OCI-LY7 (cell line): Measurements from ENCODE around the gene HDAC9.

ENCODE experiments used
- EZH2phosphoT487 ChIP-seq: fragments of 200-600 bp; sonication (generic); IDR thresholded peaks from 2 replicates; pipeline ENCODE4 v1.6.1; 2018; ENCODE audit warnings: low read depth, borderline replicate concordance, mild to moderate bottlenecking, mixed run types, antibody characterized with exemption, low read length, moderate library complexity, mixed read lengths
- TF ChIP-seq, protein P1 (sequence below): fragments of 200-600 bp; sonication (generic); conservative IDR thresholded peaks from 2 replicates; pipeline ENCODE4 v1.5.1; 2014; ENCODE audit warnings: mild to moderate bottlenecking, antibody characterized with exemption, low read length, moderate library complexity, mixed read lengths

DNA sequence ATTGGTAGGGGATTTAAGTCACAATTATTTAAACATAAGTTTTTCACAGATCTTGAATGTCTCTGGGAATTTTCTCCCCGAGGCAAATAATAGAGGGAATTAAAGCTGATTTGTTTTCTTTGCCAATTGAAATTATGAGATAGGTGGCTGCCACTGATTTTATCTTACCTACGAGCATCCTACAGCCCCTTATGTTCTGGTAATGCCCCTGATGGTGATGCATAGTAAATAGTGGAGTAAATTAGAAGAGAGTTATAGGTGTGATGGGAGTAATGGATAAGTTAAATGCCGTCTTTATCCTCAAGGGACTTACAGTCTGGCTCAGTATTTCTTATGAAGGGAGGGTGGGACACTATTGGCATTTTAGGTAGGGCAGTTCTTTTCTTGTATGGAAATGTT lies 58.1 kb downstream of the HDAC9 start:
- TF ChIP-seq, protein P1, sequence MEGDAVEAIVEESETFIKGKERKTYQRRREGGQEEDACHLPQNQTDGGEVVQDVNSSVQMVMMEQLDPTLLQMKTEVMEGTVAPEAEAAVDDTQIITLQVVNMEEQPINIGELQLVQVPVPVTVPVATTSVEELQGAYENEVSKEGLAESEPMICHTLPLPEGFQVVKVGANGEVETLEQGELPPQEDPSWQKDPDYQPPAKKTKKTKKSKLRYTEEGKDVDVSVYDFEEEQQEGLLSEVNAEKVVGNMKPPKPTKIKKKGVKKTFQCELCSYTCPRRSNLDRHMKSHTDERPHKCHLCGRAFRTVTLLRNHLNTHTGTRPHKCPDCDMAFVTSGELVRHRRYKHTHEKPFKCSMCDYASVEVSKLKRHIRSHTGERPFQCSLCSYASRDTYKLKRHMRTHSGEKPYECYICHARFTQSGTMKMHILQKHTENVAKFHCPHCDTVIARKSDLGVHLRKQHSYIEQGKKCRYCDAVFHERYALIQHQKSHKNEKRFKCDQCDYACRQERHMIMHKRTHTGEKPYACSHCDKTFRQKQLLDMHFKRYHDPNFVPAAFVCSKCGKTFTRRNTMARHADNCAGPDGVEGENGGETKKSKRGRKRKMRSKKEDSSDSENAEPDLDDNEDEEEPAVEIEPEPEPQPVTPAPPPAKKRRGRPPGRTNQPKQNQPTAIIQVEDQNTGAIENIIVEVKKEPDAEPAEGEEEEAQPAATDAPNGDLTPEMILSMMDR, result no peak
- TF ChIP-seq EZH2phosphoT487, result no peak
